Hepatic stellate cell (primary cell): ENCODE data around the gene TRIM47.
"Not testable (repeated sequence)": the region's sequence is repeated elsewhere in the genome, so short reads cannot be mapped to it uniquely, and the experiment has no call there.

Source experiments
- DNase-seq: peaks from one replicate; pipeline ENCODE4 v3.0.0; 2011; ENCODE audit warnings: low spot score

Gene TRIM47

DNA sequence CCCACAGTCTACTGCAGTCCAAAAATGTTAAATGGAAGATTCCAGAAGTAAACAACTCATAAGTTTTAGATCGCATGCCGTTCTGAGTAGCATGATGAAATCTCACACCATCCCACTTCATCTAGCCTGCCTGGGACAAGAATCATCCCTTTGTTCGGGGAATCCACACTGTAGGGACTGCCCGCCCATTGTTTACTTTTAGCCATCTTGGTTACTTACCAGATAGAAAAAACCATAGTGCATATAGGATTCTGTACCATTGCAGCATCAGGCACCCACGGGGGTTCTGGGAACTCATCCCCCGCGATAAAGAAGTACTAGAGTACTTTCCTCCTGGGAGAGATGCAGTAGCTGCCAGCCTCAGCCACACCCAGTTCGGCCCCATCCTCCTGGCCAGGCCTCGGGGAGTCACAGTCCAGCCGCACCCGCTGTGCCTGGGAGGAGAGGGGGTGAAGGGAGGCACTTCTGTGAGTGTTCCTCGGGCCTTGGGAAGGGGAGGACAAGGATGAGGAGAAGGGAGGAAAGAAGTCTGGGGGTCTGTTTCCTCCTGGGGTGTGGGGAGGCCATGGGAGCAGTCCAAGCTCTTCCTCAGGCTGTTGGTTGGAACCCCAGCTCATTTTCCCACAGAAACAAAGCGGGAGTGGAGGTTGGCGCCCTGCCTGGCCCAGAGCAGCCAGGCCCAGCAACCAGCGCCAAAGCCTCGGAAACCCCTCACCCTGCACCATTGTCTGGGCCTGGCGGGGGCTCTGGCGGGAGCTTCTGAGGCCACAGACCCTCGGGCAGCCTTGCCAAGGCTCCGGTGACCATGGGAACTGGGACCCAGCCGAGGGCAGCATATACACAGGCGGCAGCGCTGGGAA lies 8.9 kb downstream of the TRIM47 start:
- no peak for DNase-seq

DNA sequence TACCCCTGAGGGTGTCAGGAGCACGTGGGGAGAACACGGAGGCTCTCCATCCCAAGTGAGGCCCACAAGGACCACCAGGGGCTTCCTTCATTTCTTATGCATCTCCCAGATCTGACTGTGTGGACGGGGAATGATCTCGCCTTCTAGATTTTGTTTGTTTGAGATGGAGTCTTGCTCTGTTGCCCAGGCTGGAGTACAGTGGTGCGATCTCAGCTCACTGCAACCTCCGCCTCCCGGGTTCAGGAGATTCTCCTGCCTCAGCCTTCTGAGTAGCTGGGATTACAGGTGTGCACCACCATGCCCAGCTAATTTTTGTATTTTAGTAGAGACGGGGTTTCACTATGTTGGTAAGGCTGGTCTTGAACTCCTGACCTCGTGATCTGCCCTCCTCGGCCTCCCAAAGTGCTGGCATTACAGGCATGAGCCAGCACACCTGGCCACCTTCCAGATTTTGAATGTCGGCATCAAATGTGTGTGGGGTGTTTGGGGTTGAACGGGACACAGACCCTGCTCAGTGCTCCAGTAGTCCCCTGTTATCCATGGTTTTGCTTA lies 9.6 kb downstream of the TRIM47 start:
- DNase-seq: not testable (repeated sequence)

- not testable (repeated sequence) for DNase-seq
Observed at GRCh38 chr17:75865404-75866188, 12.8 kb downstream of the TRIM47 start.

DNA sequence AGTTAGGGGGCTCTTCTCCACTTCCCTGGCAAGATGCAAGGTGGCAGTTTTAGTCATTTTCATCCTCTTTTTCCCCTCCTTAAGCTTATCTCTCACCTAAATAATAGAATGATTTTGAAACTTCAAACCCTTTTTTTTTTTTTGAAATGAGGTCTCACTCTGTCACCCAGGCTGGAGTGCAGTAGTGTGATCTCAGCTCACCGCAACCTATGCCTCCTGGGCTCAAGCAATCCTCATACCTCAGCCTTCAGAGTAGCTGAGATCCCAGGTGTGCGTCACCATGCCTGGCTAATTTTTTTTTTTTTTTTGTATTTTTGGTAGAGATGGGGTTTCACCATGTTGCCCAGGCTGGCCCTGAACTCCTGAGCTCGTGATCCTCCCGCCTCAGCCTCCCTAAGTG lies 13.5 kb downstream of the TRIM47 start:
- not testable (repeated sequence) for DNase-seq

DNA sequence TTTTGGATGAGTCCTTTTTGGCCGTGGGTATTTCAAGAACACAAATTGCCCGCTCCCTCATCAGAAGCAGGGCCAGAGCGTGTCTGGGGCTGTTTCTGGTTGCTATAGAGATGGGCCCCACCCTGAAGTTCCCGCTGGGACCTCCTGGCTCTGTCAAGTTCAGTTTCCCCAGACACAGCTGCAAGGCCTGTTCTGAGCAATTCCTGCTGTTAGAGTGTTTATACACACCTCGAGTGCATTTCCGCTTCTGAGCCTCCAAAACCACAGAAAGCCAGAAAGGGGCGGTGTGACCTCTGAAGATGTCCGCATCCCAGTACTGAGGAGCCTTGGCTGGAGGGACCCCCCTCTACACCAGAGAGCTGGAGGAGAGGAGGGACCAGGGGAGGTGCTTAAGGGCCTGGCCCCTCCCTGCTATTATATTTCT lies 13.9 kb downstream of the TRIM47 start:
- DNase-seq: peak; percentile 87

GRCh38 chr17:75861927-75862317 lies 16.5 kb downstream of the TRIM47 start:
- no peak for DNase-seq

- not testable (repeated sequence) for DNase-seq
Observed at GRCh38 chr17:75859358-75859757, 19.0 kb downstream of the TRIM47 start.

- DNase-seq: peak; percentile 54
Observed at GRCh38 chr17:75856062-75856756, 22.2 kb downstream of the TRIM47 start.

DNA sequence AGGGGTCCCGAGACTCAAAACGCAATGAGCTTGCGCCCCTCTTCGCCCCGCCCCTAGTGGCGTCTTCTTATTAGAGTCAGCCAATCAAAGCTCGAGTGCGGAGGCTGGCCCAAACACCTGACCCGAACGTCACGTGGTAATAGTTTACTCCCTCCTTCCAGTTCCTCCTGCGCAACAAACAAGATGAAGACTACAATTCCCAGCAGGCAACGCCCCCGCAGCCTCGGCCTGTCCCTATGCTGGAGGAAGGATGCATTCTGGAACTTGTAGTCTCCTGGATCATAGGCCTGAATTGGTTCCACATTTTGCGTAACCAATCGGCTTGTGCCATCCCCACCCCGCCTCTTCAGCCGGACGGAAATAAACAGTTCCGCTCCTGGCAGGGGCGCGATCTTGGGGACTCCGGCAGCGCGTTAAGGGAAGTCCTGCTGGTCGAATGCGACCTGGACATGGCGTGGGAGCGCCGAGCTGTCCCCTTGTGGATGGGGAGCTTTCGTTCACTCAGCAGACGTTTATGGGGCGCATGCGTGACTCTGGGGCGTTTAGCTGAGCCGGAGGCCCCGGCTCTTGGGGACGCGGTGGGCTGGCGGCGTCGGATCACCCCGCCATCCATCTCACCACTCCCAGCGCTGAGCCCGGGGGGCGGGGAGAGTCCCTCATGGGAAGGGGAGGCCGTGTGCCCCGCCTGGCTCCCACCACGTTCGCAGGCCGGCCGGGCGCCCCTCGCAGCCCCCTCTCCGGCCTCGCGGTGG lies 22.9 kb downstream of the TRIM47 start, which contains the start of gene WBP2:
WBP2 (minus strand) TSS at position 26 of the 752 bp plus-strand sequence. CDS start 38 bp downstream, outside the sequence.
- peak; percentile 99 for DNase-seq

DNA sequence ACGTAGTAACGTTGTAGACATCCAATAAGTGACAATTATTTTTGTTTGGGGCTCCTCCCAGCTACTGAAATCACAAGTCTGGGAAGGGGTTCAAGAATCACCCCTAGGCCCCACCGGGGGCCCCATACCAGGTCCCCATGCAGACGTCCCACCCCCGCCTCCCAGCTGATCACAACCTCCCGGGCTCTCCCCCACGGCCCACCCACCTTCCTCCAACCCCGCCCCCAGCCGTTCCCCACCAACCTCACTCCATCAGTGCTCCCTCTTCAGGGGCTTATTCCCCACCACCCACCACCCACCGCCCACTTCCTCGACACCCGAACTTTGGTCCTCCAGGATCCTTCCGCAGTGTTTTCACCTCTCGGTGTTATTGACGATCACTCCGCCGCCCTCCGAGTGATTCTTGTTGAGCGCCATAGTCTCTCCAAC lies 23.5 kb downstream of the TRIM47 start:
- DNase-seq: no peak

GRCh38 chr17:75854101-75854748 lies 24.2 kb downstream of the TRIM47 start:
- DNase-seq: peak; percentile 90

- DNase-seq: peak; percentile 62
Observed at GRCh38 chr17:75853433-75853832, 24.9 kb downstream of the TRIM47 start.

DNA sequence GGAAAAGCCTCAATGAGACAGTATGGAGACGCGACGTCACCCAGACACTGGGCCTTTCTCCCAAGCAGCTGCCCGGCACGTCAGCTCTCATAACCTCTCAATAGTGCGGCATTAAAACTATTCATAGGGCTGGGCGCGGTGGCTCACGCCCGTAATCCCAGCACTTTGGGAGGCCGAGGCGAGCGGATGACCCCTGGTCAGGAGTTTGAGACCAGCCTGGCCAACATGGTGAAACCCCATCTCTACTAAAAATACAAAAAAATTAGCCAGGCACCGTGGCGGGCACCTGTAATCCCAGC lies 26.7 kb downstream of the TRIM47 start:
- DNase-seq: not testable (repeated sequence)

GRCh38 chr17:75850928-75851692 lies 27.3 kb downstream of the TRIM47 start:
- no peak for DNase-seq

GRCh38 chr17:75849724-75850123 lies 28.7 kb downstream of the TRIM47 start:
- no peak for DNase-seq

GRCh38 chr17:75849279-75849646 lies 29.1 kb downstream of the TRIM47 start:
- DNase-seq: no peak

GRCh38 chr17:75848523-75849278 lies 29.7 kb downstream of the TRIM47 start:
- no peak for DNase-seq

- DNase-seq: no peak
Observed at GRCh38 chr17:75847614-75848522, 30.5 kb downstream of the TRIM47 start.
